Left lung (tissue), 10 donors: ENCODE results near the gene GPD1L. TPM values are rescaled to one million over a fixed set of nuclear protein-coding genes. Genes with fewer than 3 reads are reported as not detected.

Source experiments
- ATAC-seq: fragments of 200-7000 bp; cut with Tn5 transposase; one replicate; pipeline ENCODE4 v1.9.1; 2020; ENCODE audit warnings: moderate library complexity
- DNase-seq, 4 donors: peaks; one replicate each; pipeline ENCODE4 v3.0.0-alpha.2; 2013 to 2020
- H3K27ac ChIP-seq, 2 donors: fragments of 200-600 bp; sonication (generic) in 1 of 2; one replicate each; pipeline versions ENCODE4 v1.5.0 to v1.8.0; 2020 to 2021
- H3K27me3 ChIP-seq, 2 donors: fragments of 200-600 bp; sonication (generic) in 1 of 2; one replicate each; pipeline versions ENCODE4 v1.5.0 to v1.8.0; 2020 to 2021
- H3K36me3 ChIP-seq, 2 donors: fragments of 200-600 bp; sonication (generic) in 1 of 2; one replicate each; pipeline versions ENCODE4 v1.5.0 to v1.8.0; 2020 to 2021
- H3K4me1 ChIP-seq, 2 donors: fragments of 200-600 bp; one replicate each; pipeline ENCODE4 v1.8.0; 2021
- H3K4me3 ChIP-seq, 2 donors: fragments of 200-600 bp; sonication (generic) in 1 of 2; one replicate each; pipeline versions ENCODE4 v1.5.0 to v1.8.0; 2020 to 2021; ENCODE audit warnings: mild to moderate bottlenecking in 1 of 2
- H3K9me3 ChIP-seq, 2 donors: fragments of 200-600 bp; sonication (generic) in 1 of 2; one replicate each; pipeline versions ENCODE4 v1.5.0 to v1.8.0; 2020 to 2021
- intact Hi-C, 2 donors: fragments of 100-400 bp; cut with DNase I; formaldehyde crosslinking; loops; one replicate each; pipeline versions ENCODE4 v1.11.2 to v1.14.2; 2022
- polyA plus RNA-seq, 6 donors: library from polyadenylated mRNA; unstranded; fragments of 120-200 nt; gene quantifications; one replicate each; pipeline ENCODE4 v1.2.1, GENCODE V29; 2013; ENCODE audit not compliant: insufficient read length in 6 of 6
- total RNA-seq, 2 donors: library from RNA; stranded (reverse); fragmentation: NEBNext Ultra II Directional; extraction: Animal tissue kit (Norgen Biotek cat#: 25700); gene quantifications; one replicate each; pipeline ENCODE4 v1.2.1, GENCODE V29; 2021
- TF ChIP-seq, protein P1 (sequence below), 2 donors: fragments of 200-600 bp; sonication (generic) in 1 of 2; IDR thresholded peaks; one replicate each; pipeline versions ENCODE4 v1.5.0 to v1.8.0; 2021; ENCODE audit warnings: antibody characterized with exemption in 2 of 2
- donor health status: DM: no; HTN: yes; CAD: no.
- donor health status: DM: no; HTN: no; CAD: no.

Gene GPD1L
- total and polyA plus RNA-seq, 8 donors, result 36.0 to 62.4 (median 41.9) TPM

- ATAC-seq, result peak; percentile 73
- intact Hi-C loops, result no loop called here
- no peak for DNase-seq
- no peaks in the 10 kb centered on the region for H3K27me3 ChIP-seq
- H3K36me3 ChIP-seq, result no peaks in the 10 kb centered on the region
- H3K9me3 ChIP-seq, result no peaks in the 10 kb centered on the region
- H3K4me1 ChIP-seq, result peaks cover 5 to 7% of the 10 kb centered on the region in 2 donors
- peak overlapping the region in 1 of 2 donors; percentile 24 for H3K27ac ChIP-seq
- H3K4me3 ChIP-seq, result no peak overlapping the region
- TF ChIP-seq, protein P1, sequence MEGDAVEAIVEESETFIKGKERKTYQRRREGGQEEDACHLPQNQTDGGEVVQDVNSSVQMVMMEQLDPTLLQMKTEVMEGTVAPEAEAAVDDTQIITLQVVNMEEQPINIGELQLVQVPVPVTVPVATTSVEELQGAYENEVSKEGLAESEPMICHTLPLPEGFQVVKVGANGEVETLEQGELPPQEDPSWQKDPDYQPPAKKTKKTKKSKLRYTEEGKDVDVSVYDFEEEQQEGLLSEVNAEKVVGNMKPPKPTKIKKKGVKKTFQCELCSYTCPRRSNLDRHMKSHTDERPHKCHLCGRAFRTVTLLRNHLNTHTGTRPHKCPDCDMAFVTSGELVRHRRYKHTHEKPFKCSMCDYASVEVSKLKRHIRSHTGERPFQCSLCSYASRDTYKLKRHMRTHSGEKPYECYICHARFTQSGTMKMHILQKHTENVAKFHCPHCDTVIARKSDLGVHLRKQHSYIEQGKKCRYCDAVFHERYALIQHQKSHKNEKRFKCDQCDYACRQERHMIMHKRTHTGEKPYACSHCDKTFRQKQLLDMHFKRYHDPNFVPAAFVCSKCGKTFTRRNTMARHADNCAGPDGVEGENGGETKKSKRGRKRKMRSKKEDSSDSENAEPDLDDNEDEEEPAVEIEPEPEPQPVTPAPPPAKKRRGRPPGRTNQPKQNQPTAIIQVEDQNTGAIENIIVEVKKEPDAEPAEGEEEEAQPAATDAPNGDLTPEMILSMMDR (IDR thresholded peaks at IDR 0.05), result no peak
Measured at GRCh38 chr3:32200992-32201758, 94.8 kb downstream of the GPD1L start.

DNA sequence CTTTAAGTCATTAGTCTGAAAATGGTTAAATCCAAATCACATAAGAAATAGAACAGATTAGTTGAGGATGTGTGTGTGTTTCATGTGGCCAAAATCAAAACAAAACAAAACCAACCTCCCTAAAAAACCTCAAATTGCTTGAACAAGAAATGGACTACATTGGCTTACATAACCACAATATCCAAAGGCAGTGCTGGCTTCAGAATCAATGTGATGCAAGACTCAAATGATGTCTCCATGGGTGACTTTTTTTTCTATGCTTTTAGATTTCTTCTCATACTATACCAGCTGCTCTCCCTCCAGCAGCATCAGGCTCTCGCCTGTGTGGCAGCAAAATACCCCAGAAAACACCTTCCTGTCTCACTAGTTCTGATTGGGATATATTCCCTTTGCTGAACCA, 96.1 kb downstream of the GPD1L start:
- DNase-seq (no peak), ATAC-seq (no peak)
- Histone ChIP-seq H3K4me3 (no peak overlapping the region), H3K9me3 (no peaks in the 10 kb centered on the region), H3K4me1 (peaks cover 5 to 7% of the 10 kb centered on the region in 2 donors), H3K27me3 (no peaks in the 10 kb centered on the region), H3K36me3 (no peaks in the 10 kb centered on the region), H3K27ac (no peak overlapping the region)
- intact Hi-C loops, result no loop called here
- TF ChIP-seq, protein P1 (IDR thresholded peaks at IDR 0.05), result no peak

- H3K4me1 ChIP-seq, result peaks cover 5 to 7% of the 10 kb centered on the region in 2 donors
- no peak for DNase-seq
- intact Hi-C loops, result no loop called here
- no peak overlapping the region for H3K27ac ChIP-seq
- ATAC-seq, result no peak
- H3K36me3 ChIP-seq, result no peaks in the 10 kb centered on the region
- TF ChIP-seq, protein P1 (IDR thresholded peaks at IDR 0.05), result no peak
- no peaks in the 10 kb centered on the region for H3K9me3 ChIP-seq
- no peak overlapping the region for H3K4me3 ChIP-seq
- no peaks in the 10 kb centered on the region for H3K27me3 ChIP-seq
Measured at GRCh38 chr3:32203854-32204253, 97.4 kb downstream of the GPD1L start.

DNA sequence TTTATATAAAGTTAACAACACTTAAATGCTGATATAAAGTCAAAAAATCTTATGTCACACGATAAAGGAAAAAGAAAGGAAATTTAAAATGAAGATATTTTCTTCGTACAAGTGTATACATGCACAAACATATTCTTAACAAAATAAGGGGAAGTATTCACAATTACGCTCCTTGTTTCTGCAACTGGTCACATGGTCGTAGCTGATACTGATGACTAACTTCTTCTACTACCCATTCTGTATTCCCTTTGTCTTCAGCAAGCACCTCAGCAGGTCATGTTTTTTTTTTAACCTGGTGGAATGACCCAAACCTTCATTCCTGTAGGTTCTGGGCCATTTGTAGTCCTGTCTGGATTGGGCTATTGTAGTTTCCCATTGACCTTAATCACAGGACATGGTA, 102.0 kb downstream of the GPD1L start:
- no peaks in the 10 kb centered on the region for H3K36me3 ChIP-seq
- intact Hi-C loops, result no loop called here
- DNase-seq, result no peak
- no peak overlapping the region for H3K27ac ChIP-seq
- H3K27me3 ChIP-seq, result no peaks in the 10 kb centered on the region
- no peaks in the 10 kb centered on the region for H3K4me1 ChIP-seq
- no peak for ATAC-seq
- TF ChIP-seq, protein P1 (IDR thresholded peaks at IDR 0.05), result no peak
- H3K4me3 ChIP-seq, result no peak overlapping the region
- H3K9me3 ChIP-seq, result no peaks in the 10 kb centered on the region

DNA sequence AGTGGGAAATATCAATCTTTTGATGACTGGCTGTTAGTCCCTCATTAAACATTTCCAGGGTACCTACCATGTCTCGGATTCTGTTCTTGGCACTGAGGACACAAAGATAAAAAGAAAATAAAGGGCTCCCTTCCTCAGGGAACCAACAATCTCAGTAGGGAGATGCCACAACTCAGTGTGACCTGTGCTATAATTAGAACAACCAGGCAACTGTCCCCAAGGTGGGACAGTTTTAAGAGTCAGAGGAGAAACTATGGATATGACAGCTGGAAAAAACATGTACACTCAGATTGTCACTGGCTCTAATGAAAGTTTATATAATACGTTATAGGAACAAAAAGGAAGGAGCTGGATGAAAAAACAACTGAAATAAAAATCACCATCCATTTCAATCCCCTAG, 108.8 kb downstream of the GPD1L start:
- TF ChIP-seq, protein P1 (IDR thresholded peaks at IDR 0.05), result no peak
- H3K9me3 ChIP-seq, result peaks cover 0 to 8% of the 10 kb centered on the region in 2 donors
- no peak overlapping the region for H3K4me3 ChIP-seq
- no peak for DNase-seq
- H3K36me3 ChIP-seq, result no peaks in the 10 kb centered on the region
- H3K27ac ChIP-seq, result no peak overlapping the region
- intact Hi-C loops, result no loop called here
- no peaks in the 10 kb centered on the region for H3K4me1 ChIP-seq
- no peaks in the 10 kb centered on the region for H3K27me3 ChIP-seq
- no peak for ATAC-seq
